Endothelial cell of umbilical vein (primary cell): ENCODE data around the gene PKNOX2. TPM values are rescaled to one million over a fixed set of nuclear protein-coding genes. Genes with fewer than 3 reads are reported as not detected.
A peak's percentile ranks its signal among the peaks of the same experiment; 100 is the strongest.

Source experiments
- BruUV-seq: library from RNA; stranded (reverse); fragments of 400-500 nt; replicated peaks from 2 replicates; lab custom pipeline; 2021; lab: Mats Ljungman, UMichigan
- CTCF ChIA-PET: fragments of 300-600, 350-600 bp; sonication (Branson Sonifier 250); formaldehyde crosslinking; loops from one replicate; lab custom pipeline; 2021; ENCODE audit warnings: antibody characterized with exemption, inconsistent platforms; lab: Charles Lee
- POLR2A ChIA-PET: fragments of 300-600, 350-600 bp; sonication (Branson Sonifier 250); formaldehyde crosslinking; loops from one replicate; lab custom pipeline; 2021; ENCODE audit warnings: antibody characterized with exemption, inconsistent platforms; lab: Charles Lee
- DNase-seq: peaks from one replicate; pipeline ENCODE4 v3.0.0-alpha.2; 2011; ENCODE audit warnings: low read depth, low spot score
- FAIRE-seq: peaks from 2 replicates; lab custom pipeline; 2011; peaks lifted over from hg19 to GRCh38; lab: Jason Lieb, UNC
- H2AFZ ChIP-seq: 2 replicates; pipeline ENCODE4 v1.6.0; 2012; ENCODE audit warnings: low read depth, low read length, control low read depth, inconsistent platforms
- H3K27ac ChIP-seq: 2 replicates; pipeline ENCODE4 v1.5.1; 2011; ENCODE audit warnings: low read depth, mild to moderate bottlenecking, control low read depth, low read length, moderate library complexity; ENCODE audit not compliant: insufficient read depth
- H3K27me3 ChIP-seq, 2 experiments: 2 replicates each; pipeline versions ENCODE4 v1.6.0 to v1.6.1; 2011; ENCODE audit warnings: low read length in 2 of 2, mixed read lengths in 1 of 2; ENCODE audit not compliant: control insufficient read depth in 2 of 2, insufficient read depth in 2 of 2
- H3K36me3 ChIP-seq, 2 experiments: 2 replicates in 1 of 2; 3 replicates in 1 of 2; pipeline ENCODE4 v1.5.1; 2011; ENCODE audit warnings: low read length in 2 of 2, mild to moderate bottlenecking in 1 of 2, moderate library complexity in 1 of 2; ENCODE audit not compliant: control insufficient read depth in 2 of 2, insufficient read depth in 2 of 2; ENCODE audit errors: extremely low read depth in 1 of 2
- H3K4me1 ChIP-seq: 3 replicates; pipeline ENCODE4 v1.5.1; 2011; ENCODE audit warnings: mild to moderate bottlenecking, low read length; ENCODE audit not compliant: control insufficient read depth, insufficient read depth; ENCODE audit errors: extremely low read depth
- H3K4me2 ChIP-seq: 2 replicates; pipeline ENCODE4 v1.6.1; 2011; ENCODE audit warnings: low read length, control low read depth, mixed read lengths; ENCODE audit not compliant: insufficient read depth
- H3K4me3 ChIP-seq, 3 experiments: fragments of 200-600 bp in 1 of 3; sonication (generic), shearing (Covaris generic) in 1 of 3; replicated peaks in 1 of 3; 2 replicates each; pipeline ENCODE4 v1.5.1; 2011 to 2016; ENCODE audit warnings: control low read depth in 3 of 3, low read length in 3 of 3, mild to moderate bottlenecking in 2 of 3, inconsistent platforms in 1 of 3, low read depth in 1 of 3, moderate library complexity in 1 of 3; ENCODE audit not compliant: insufficient read depth in 1 of 3
- H3K79me2 ChIP-seq: 2 replicates; pipeline ENCODE4 v1.6.0; 2012; ENCODE audit warnings: low read length, inconsistent platforms; ENCODE audit not compliant: control insufficient read depth, insufficient read depth
- H3K9ac ChIP-seq: replicated peaks from 2 replicates; pipeline ENCODE3; 2011; ENCODE audit warnings: low read length, control low read depth; ENCODE audit not compliant: insufficient read depth; ENCODE audit errors: extremely low read depth
- H3K9me1 ChIP-seq: replicated peaks from 3 replicates; pipeline ENCODE4 v1.6.0; 2011; ENCODE audit warnings: mild to moderate bottlenecking, low read length; ENCODE audit not compliant: control insufficient read depth, insufficient read depth; ENCODE audit errors: extremely low read depth
- H3K9me3 ChIP-seq: replicated peaks from 2 replicates; pipeline ENCODE4 v1.5.1; 2012; ENCODE audit warnings: low read length, inconsistent platforms; ENCODE audit not compliant: control insufficient read depth, insufficient read depth
- H4K20me1 ChIP-seq: replicated peaks from 2 replicates; pipeline ENCODE3; 2011; ENCODE audit warnings: mild to moderate bottlenecking, low read length; ENCODE audit not compliant: control insufficient read depth, insufficient read depth; ENCODE audit errors: extremely low read depth
- CTCF ChIP-seq, 2 donors: IDR thresholded peaks; 1 replicate in 1 of 2; 2 replicates in 1 of 2; pipeline ENCODE4 v1.5.1; 2011; ENCODE audit warnings: low read length in 2 of 2, mild to moderate bottlenecking in 2 of 2, moderate library complexity in 2 of 2, control low read depth in 1 of 2, inconsistent platforms in 1 of 2, low read depth in 1 of 2; ENCODE audit not compliant: insufficient read depth in 1 of 2; ENCODE audit errors: extremely low read depth in 1 of 2
- EZH2 ChIP-seq: IDR thresholded peaks from 2 replicates; pipeline ENCODE4 v1.6.1; 2012; ENCODE audit warnings: borderline replicate concordance, low read depth, mild to moderate bottlenecking, moderate library complexity, low read length, inconsistent platforms; ENCODE audit not compliant: severe bottlenecking
- FOS ChIP-seq: IDR thresholded peaks from 2 replicates; pipeline ENCODE4 v1.6.1; 2011; ENCODE audit warnings: mild to moderate bottlenecking, low read length, moderate library complexity, borderline replicate concordance; ENCODE audit not compliant: insufficient read depth
- GATA2 ChIP-seq: IDR thresholded peaks from 2 replicates; pipeline ENCODE4 v1.7.0; 2011; ENCODE audit warnings: low read depth, mild to moderate bottlenecking, moderate library complexity, mixed read lengths, low read length; ENCODE audit not compliant: insufficient read length, insufficient read depth
- JUN ChIP-seq: IDR thresholded peaks from 2 replicates; pipeline ENCODE4 v1.6.1; 2011; ENCODE audit warnings: borderline replicate concordance, low read depth; ENCODE audit not compliant: insufficient read length, insufficient read depth
- MAX ChIP-seq: IDR thresholded peaks from 2 replicates; pipeline ENCODE4 v1.6.1; 2011; ENCODE audit not compliant: insufficient read depth, insufficient read length
- MYC ChIP-seq: IDR thresholded peaks from one replicate; pipeline ENCODE4 v1.6.1; 2011; ENCODE audit warnings: mild to moderate bottlenecking, low read depth, low read length
- POLR2A ChIP-seq: IDR thresholded peaks from 2 replicates; pipeline ENCODE4 v1.6.1; 2012; ENCODE audit warnings: low read depth, mild to moderate bottlenecking, control low read depth, low read length
- POLR2AphosphoS5 ChIP-seq: IDR thresholded peaks from 2 replicates; pipeline ENCODE4 v1.6.1; 2012; ENCODE audit warnings: low read depth, mild to moderate bottlenecking, control low read depth, low read length, moderate library complexity; ENCODE audit not compliant: insufficient read depth
- dilution Hi-C: fragments of 300-500 bp; cut with MboI; formaldehyde crosslinking; loops from one replicate; pipeline ENCODE4 v1.15.0; 2019; ENCODE audit warnings: low sequenced_read_pairs; ENCODE audit not compliant: extremely low pct_ligation_motif_present
- intact Hi-C: fragments of 100-400 bp; cut with micrococcal nuclease; formaldehyde crosslinking; loops from one replicate; pipeline ENCODE4 v1.10.0; 2022
- polyA plus RNA-seq, 4 experiments: library from polyadenylated mRNA; depleted of rRNA in 3 of 4; stranded (reverse) in 3 of 4; unstranded in 1 of 4; fragments of >200 nt; gene quantifications; 2 replicates each; pipeline versions ENCODE4 v1.2.1 to v1.2.3, GENCODE V29; 2011 to 2012; ENCODE audit warnings: missing spikeins in 1 of 4
- total RNA-seq: library from RNA; stranded (reverse); gene quantifications from 2 replicates; pipeline ENCODE4 v1.2.3, GENCODE V29; 2021

Gene PKNOX2
- total and polyA plus RNA-seq, 2 donors (not counting 3 experiments of a cell fraction or from before 2014, with no cell fraction given) = 0.11 to 0.91 TPM

GRCh38 chr11:125304136-125304535, 139.6 kb downstream of the PKNOX2 start:
- intact Hi-C loops = loop anchor here (5.0 kb wide), 1 partner anchor 407 kb away; the partner anchor contains the start of gene ROBO4
- dilution Hi-C loops = no loop called here
- Histone ChIP-seq H3K4me1 (peaks cover 23% of the 10 kb centered on the region), H2AFZ (no peak overlapping the region), H3K4me3 (no peak overlapping the region), H3K4me2 (no peak overlapping the region), H4K20me1 (no peaks in the 10 kb centered on the region), H3K9me3 (no peaks in the 10 kb centered on the region), H3K9me1 (no peaks in the 10 kb centered on the region), H3K36me3 (no peaks in the 10 kb centered on the region), H3K27me3 (peaks cover 0 to 5% of the 10 kb centered on the region in 2 experiments), H3K79me2 (no peaks in the 10 kb centered on the region), H3K9ac (no peak overlapping the region), H3K27ac (no peak overlapping the region)
- POLR2A ChIA-PET = no interaction called here
- no TSS peak for BruUV-seq
- TF ChIP-seq CTCF (IDR thresholded peaks at IDR 0.05; ENCODE audit: extremely low read depth in 1 of 2, insufficient read depth in 1 of 2, low read depth in 1 of 2, low read length in 2 of 2) (no peak), POLR2AphosphoS5 (no peak), FOS (no peak), JUN (no peak), EZH2 (no peak), MAX (no peak), GATA2 (no peak), MYC (no peak), POLR2A (no peak)
- FAIRE-seq (peak; percentile 24), DNase-seq (peak; percentile 50)
- CTCF ChIA-PET = interaction anchor here (0.7 to 3.7 kb wide), 5 partner anchors 10 to 89 kb away, joined by 3 to 18 read pairs (median 3); no protein-coding TSS in a partner anchor
